ENCODE measurements around the gene FHOD3. TPM values are rescaled to one million over a fixed set of nuclear protein-coding genes. Genes with fewer than 3 reads are reported as not detected.

Gene FHOD3
- total RNA-seq, 1 donor from 2014 or later, result 8.9 TPM

GRCh38 chr18:36304723-36305122 lies 7.2 kb downstream of the FHOD3 start:
- no peak for DNase-seq (ENCODE audit: low spot score)
- TF ChIP-seq CTCF (IDR thresholded peaks at IDR 0.05), result no peak
- H3K9me3 Mint-ChIP-seq (ENCODE audit: low read depth), result no peaks in the 10 kb centered on the region
- H3K36me3 Mint-ChIP-seq (ENCODE audit: low read depth), result peaks cover 2% of the 10 kb centered on the region
- peaks cover 22% of the 10 kb centered on the region for H3K27me3 Mint-ChIP-seq (ENCODE audit: low read depth)
- peaks cover 10% of the 10 kb centered on the region for H3K4me1 Mint-ChIP-seq (ENCODE audit: low read depth)
- no peak overlapping the region for H3K4me3 Mint-ChIP-seq (ENCODE audit: unreplicated experiment)
- H3K27ac Mint-ChIP-seq (ENCODE audit: unreplicated experiment), result no peak overlapping the region

- H3K27me3 Mint-ChIP-seq (ENCODE audit: low read depth), result peaks cover 21% of the 10 kb centered on the region
- no peak overlapping the region for H3K4me3 Mint-ChIP-seq (ENCODE audit: unreplicated experiment)
- H3K36me3 Mint-ChIP-seq (ENCODE audit: low read depth), result peaks cover 2% of the 10 kb centered on the region
- peaks cover 17% of the 10 kb centered on the region for H3K4me1 Mint-ChIP-seq (ENCODE audit: low read depth)
- no peaks in the 10 kb centered on the region for H3K9me3 Mint-ChIP-seq (ENCODE audit: low read depth)
- TF ChIP-seq CTCF (IDR thresholded peaks at IDR 0.05), result no peak
- DNase-seq (ENCODE audit: low spot score), result no peak
- no peak overlapping the region for H3K27ac Mint-ChIP-seq (ENCODE audit: unreplicated experiment)
These were observed 7.9 kb downstream of the FHOD3 start for GRCh38 chr18:36305375-36305774.

GRCh38 chr18:36307513-36307912 lies 10.0 kb downstream of the FHOD3 start:
- no peak for TF ChIP-seq CTCF (IDR thresholded peaks at IDR 0.05)

GRCh38 chr18:36308711-36309435 lies 11.4 kb downstream of the FHOD3 start:
- H3K27ac Mint-ChIP-seq (ENCODE audit: unreplicated experiment), result peak overlapping the region; percentile 78
- peaks cover 27% of the 10 kb centered on the region for H3K4me1 Mint-ChIP-seq (ENCODE audit: low read depth)
- TF ChIP-seq CTCF (IDR thresholded peaks at IDR 0.05), result no peak

More at GRCh38 chr18:36307513-36307912, 10.0 kb downstream of the FHOD3 start:
- no peaks in the 10 kb centered on the region for H3K9me3 Mint-ChIP-seq (ENCODE audit: low read depth)
- H3K36me3 Mint-ChIP-seq (ENCODE audit: low read depth), result peaks cover 3% of the 10 kb centered on the region
- peaks cover 22% of the 10 kb centered on the region for H3K4me1 Mint-ChIP-seq (ENCODE audit: low read depth)
- no peak overlapping the region for H3K27ac Mint-ChIP-seq (ENCODE audit: unreplicated experiment)
- H3K27me3 Mint-ChIP-seq (ENCODE audit: low read depth), result peaks cover 19% of the 10 kb centered on the region
- no peak overlapping the region for H3K4me3 Mint-ChIP-seq (ENCODE audit: unreplicated experiment)
- no peak for DNase-seq (ENCODE audit: low spot score)

GRCh38 chr18:36309436-36310391 lies 12.2 kb downstream of the FHOD3 start:
- no peak for TF ChIP-seq CTCF (IDR thresholded peaks at IDR 0.05)
- no peaks in the 10 kb centered on the region for H3K9me3 Mint-ChIP-seq (ENCODE audit: low read depth)
- no peak for DNase-seq (ENCODE audit: low spot score)
- H3K4me1 Mint-ChIP-seq (ENCODE audit: low read depth), result peaks cover 34% of the 10 kb centered on the region
- H3K4me3 Mint-ChIP-seq (ENCODE audit: unreplicated experiment), result no peak overlapping the region
- peaks cover 7% of the 10 kb centered on the region for H3K27me3 Mint-ChIP-seq (ENCODE audit: low read depth)
- peaks cover 3% of the 10 kb centered on the region for H3K36me3 Mint-ChIP-seq (ENCODE audit: low read depth)
- peak overlapping the region; percentile 78 for H3K27ac Mint-ChIP-seq (ENCODE audit: unreplicated experiment)

More at GRCh38 chr18:36308711-36309435, 11.4 kb downstream of the FHOD3 start:
- no peaks in the 10 kb centered on the region for H3K9me3 Mint-ChIP-seq (ENCODE audit: low read depth)
- peaks cover 3% of the 10 kb centered on the region for H3K36me3 Mint-ChIP-seq (ENCODE audit: low read depth)
- no peak for DNase-seq (ENCODE audit: low spot score)
- H3K4me3 Mint-ChIP-seq (ENCODE audit: unreplicated experiment), result no peak overlapping the region
- peaks cover 7% of the 10 kb centered on the region for H3K27me3 Mint-ChIP-seq (ENCODE audit: low read depth)

Data from chondrocyte (in vitro differentiated cells).